ENCODE measurements around the gene MYH3.

- TF ChIP-seq POLR2A (IDR thresholded peaks at IDR 0.05): no peak
- TF ChIP-seq, protein P1, sequence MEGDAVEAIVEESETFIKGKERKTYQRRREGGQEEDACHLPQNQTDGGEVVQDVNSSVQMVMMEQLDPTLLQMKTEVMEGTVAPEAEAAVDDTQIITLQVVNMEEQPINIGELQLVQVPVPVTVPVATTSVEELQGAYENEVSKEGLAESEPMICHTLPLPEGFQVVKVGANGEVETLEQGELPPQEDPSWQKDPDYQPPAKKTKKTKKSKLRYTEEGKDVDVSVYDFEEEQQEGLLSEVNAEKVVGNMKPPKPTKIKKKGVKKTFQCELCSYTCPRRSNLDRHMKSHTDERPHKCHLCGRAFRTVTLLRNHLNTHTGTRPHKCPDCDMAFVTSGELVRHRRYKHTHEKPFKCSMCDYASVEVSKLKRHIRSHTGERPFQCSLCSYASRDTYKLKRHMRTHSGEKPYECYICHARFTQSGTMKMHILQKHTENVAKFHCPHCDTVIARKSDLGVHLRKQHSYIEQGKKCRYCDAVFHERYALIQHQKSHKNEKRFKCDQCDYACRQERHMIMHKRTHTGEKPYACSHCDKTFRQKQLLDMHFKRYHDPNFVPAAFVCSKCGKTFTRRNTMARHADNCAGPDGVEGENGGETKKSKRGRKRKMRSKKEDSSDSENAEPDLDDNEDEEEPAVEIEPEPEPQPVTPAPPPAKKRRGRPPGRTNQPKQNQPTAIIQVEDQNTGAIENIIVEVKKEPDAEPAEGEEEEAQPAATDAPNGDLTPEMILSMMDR (IDR thresholded peaks at IDR 0.05): no peak
Measured at GRCh38 chr17:10653987-10654386, 3.1 kb downstream of the MYH3 start.

Measured in lower leg skin (tissue), 3 donors.